Measurements from ENCODE around the gene SMOC2.

DNA sequence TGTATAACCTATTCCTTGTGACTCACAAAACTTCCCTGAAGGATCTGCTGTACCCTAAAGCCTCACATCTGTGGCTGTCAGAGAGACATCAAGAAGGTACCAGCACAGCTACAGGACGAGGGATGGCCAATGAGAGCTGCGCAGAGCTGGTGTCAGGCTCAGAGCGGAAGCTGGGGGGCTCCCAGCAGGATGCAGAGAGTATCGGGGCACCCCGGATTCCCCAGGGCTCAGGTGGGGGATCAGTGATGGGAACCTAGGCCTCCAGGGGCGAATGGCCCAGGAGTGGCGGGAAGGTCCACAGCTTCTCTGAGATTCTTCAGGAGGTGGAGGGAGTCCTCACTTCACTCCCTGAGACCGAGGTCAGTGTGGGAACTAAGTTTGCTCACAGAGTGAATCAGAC, 30.9 kb upstream of the SMOC2 start:
- TF ChIP-seq, protein P1, sequence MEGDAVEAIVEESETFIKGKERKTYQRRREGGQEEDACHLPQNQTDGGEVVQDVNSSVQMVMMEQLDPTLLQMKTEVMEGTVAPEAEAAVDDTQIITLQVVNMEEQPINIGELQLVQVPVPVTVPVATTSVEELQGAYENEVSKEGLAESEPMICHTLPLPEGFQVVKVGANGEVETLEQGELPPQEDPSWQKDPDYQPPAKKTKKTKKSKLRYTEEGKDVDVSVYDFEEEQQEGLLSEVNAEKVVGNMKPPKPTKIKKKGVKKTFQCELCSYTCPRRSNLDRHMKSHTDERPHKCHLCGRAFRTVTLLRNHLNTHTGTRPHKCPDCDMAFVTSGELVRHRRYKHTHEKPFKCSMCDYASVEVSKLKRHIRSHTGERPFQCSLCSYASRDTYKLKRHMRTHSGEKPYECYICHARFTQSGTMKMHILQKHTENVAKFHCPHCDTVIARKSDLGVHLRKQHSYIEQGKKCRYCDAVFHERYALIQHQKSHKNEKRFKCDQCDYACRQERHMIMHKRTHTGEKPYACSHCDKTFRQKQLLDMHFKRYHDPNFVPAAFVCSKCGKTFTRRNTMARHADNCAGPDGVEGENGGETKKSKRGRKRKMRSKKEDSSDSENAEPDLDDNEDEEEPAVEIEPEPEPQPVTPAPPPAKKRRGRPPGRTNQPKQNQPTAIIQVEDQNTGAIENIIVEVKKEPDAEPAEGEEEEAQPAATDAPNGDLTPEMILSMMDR (IDR thresholded peaks at IDR 0.05 in 2 of 3, conservative IDR thresholded peaks at IDR 0.05 in 1 of 3; ENCODE audit: borderline replicate concordance in 1 of 3, insufficient read depth in 1 of 3, low read depth in 2 of 3, low read length in 2 of 3) = no peak
- TF ChIP-seq YY1 (IDR thresholded peaks at IDR 0.05; ENCODE audit: extremely low read depth, insufficient replicate concordance, low read depth, low read length) = no peak
- TF ChIP-seq POLR2AphosphoS5 (IDR thresholded peaks at IDR 0.05; ENCODE audit: low read depth, low read length) = no peak
- TF ChIP-seq SP1 (IDR thresholded peaks at IDR 0.05; ENCODE audit: low read depth) = no peak
